SIG-M5 treated with dmso at 0.1 percent for 504 hours (cell line): ENCODE data around the gene MAGI2.
"Not testable (repeated sequence)": the region's sequence is repeated elsewhere in the genome, so short reads cannot be mapped to it uniquely, and the experiment has no call there.

Experiments
- DNase-seq: peaks from one replicate; lab custom pipeline; 2025; ENCODE audit not compliant: unreplicated experiment; lab: John Stamatoyannopoulos, UW

Gene MAGI2

GRCh38 chr7:79452032-79452494 is 1.4 kb downstream of the MAGI2 start:
- DNase-seq, result no peak

GRCh38 chr7:79451580-79451979 is 1.9 kb downstream of the MAGI2 start:
- DNase-seq, result no peak

- not testable (repeated sequence) for DNase-seq
Measured at GRCh38 chr7:79442766-79443165, 10.7 kb downstream of the MAGI2 start.

- no peak for DNase-seq
Measured at GRCh38 chr7:79436378-79436777, 17.1 kb downstream of the MAGI2 start.

- no peak for DNase-seq
Measured at GRCh38 chr7:79434867-79435266, 18.6 kb downstream of the MAGI2 start.

- DNase-seq, result no peak
Measured at GRCh38 chr7:79434098-79434497, 19.4 kb downstream of the MAGI2 start.

GRCh38 chr7:79430391-79430790 is 23.1 kb downstream of the MAGI2 start:
- no peak for DNase-seq

- no peak for DNase-seq
Measured at GRCh38 chr7:79425665-79426064, 27.8 kb downstream of the MAGI2 start.

GRCh38 chr7:79421751-79422150 is 31.7 kb downstream of the MAGI2 start:
- DNase-seq, result no peak

GRCh38 chr7:79420464-79420863 is 33.0 kb downstream of the MAGI2 start:
- DNase-seq, result no peak

- DNase-seq, result no peak
Measured at GRCh38 chr7:79414910-79415309, 38.6 kb downstream of the MAGI2 start.

GRCh38 chr7:79412915-79413314 is 40.6 kb downstream of the MAGI2 start:
- no peak for DNase-seq

GRCh38 chr7:79412438-79412837 is 41.0 kb downstream of the MAGI2 start:
- no peak for DNase-seq

- no peak for DNase-seq
Measured at GRCh38 chr7:79410345-79410744, 43.1 kb downstream of the MAGI2 start.

GRCh38 chr7:79407351-79407750 is 46.1 kb downstream of the MAGI2 start:
- DNase-seq, result no peak

GRCh38 chr7:79406371-79406770 is 47.1 kb downstream of the MAGI2 start:
- no peak for DNase-seq

GRCh38 chr7:79405368-79405767 is 48.1 kb downstream of the MAGI2 start:
- DNase-seq, result no peak

GRCh38 chr7:79403879-79404278 is 49.6 kb downstream of the MAGI2 start:
- no peak for DNase-seq

GRCh38 chr7:79403451-79403850 is 50.0 kb downstream of the MAGI2 start:
- DNase-seq, result no peak

- no peak for DNase-seq
Measured at GRCh38 chr7:79401254-79401653, 52.2 kb downstream of the MAGI2 start.

GRCh38 chr7:79400222-79400621 is 53.2 kb downstream of the MAGI2 start:
- DNase-seq, result no peak

- no peak for DNase-seq
Measured at GRCh38 chr7:79398138-79398749, 55.2 kb downstream of the MAGI2 start.

GRCh38 chr7:79386688-79387422 is 66.6 kb downstream of the MAGI2 start:
- no peak for DNase-seq
